ENCODE measurements around the gene RAB11FIP4.

The RAB11FIP4 gene

GRCh38 chr17:31418773-31419350 is 27.4 kb downstream of the RAB11FIP4 start:
- DNase-seq (ENCODE audit: low read depth, low spot score), result no peak
- TF ChIP-seq EZH2 (IDR thresholded peaks at IDR 0.05), result no peak
- TF ChIP-seq POLR2AphosphoS5 (IDR thresholded peaks at IDR 0.05; ENCODE audit: borderline replicate concordance, low read depth, low read length), result no peak
- no peak for TF ChIP-seq FOXP2 (optimal IDR thresholded peaks at IDR 0.05; ENCODE audit: control extremely low read depth, extremely low read length, insufficient read depth)
- Histone ChIP-seq H3K9ac (ENCODE audit: insufficient read length) (no peak overlapping the region), H3K27ac (no peak overlapping the region), H3K9me3 (ENCODE audit: low read depth, low read length) (no peaks in the 10 kb centered on the region), H3K36me3 (ENCODE audit: insufficient read depth, low read length) (no peaks in the 10 kb centered on the region), H3K4me3 (no peak overlapping the region)

GRCh38 chr17:31422443-31422842 is 31.0 kb downstream of the RAB11FIP4 start:
- Histone ChIP-seq H3K27ac (no peak overlapping the region), H3K9me3 (ENCODE audit: low read depth, low read length) (no peaks in the 10 kb centered on the region), H3K9ac (ENCODE audit: insufficient read length) (no peak overlapping the region), H3K36me3 (ENCODE audit: insufficient read depth, low read length) (no peaks in the 10 kb centered on the region), H3K4me3 (no peak overlapping the region)
- TF ChIP-seq EZH2 (IDR thresholded peaks at IDR 0.05) (no peak), FOXP2 (optimal IDR thresholded peaks at IDR 0.05; ENCODE audit: control extremely low read depth, extremely low read length, insufficient read depth) (no peak), POLR2AphosphoS5 (IDR thresholded peaks at IDR 0.05; ENCODE audit: borderline replicate concordance, low read depth, low read length) (no peak)
- DNase-seq (ENCODE audit: low read depth, low spot score), result no peak

GRCh38 chr17:31424944-31425281 is 33.4 kb downstream of the RAB11FIP4 start:
- H3K4me3 ChIP-seq, result no peak overlapping the region
- no peaks in the 10 kb centered on the region for H3K36me3 ChIP-seq (ENCODE audit: insufficient read depth, low read length)
- H3K27ac ChIP-seq, result no peak overlapping the region
- H3K9ac ChIP-seq (ENCODE audit: insufficient read length), result no peak overlapping the region
- TF ChIP-seq EZH2 (IDR thresholded peaks at IDR 0.05) (no peak), FOXP2 (optimal IDR thresholded peaks at IDR 0.05; ENCODE audit: control extremely low read depth, extremely low read length, insufficient read depth) (no peak), POLR2AphosphoS5 (IDR thresholded peaks at IDR 0.05; ENCODE audit: borderline replicate concordance, low read depth, low read length) (no peak)
- DNase-seq (ENCODE audit: low read depth, low spot score), result no peak
- H3K9me3 ChIP-seq (ENCODE audit: low read depth, low read length), result no peaks in the 10 kb centered on the region

- Histone ChIP-seq H3K36me3 (ENCODE audit: insufficient read depth, low read length) (no peaks in the 10 kb centered on the region), H3K9me3 (ENCODE audit: low read depth, low read length) (no peaks in the 10 kb centered on the region), H3K27ac (no peak overlapping the region), H3K9ac (ENCODE audit: insufficient read length) (no peak overlapping the region), H3K4me3 (no peak overlapping the region)
- no peak for DNase-seq (ENCODE audit: low read depth, low spot score)
- TF ChIP-seq POLR2AphosphoS5 (IDR thresholded peaks at IDR 0.05; ENCODE audit: borderline replicate concordance, low read depth, low read length) (no peak), EZH2 (IDR thresholded peaks at IDR 0.05) (no peak), FOXP2 (optimal IDR thresholded peaks at IDR 0.05; ENCODE audit: control extremely low read depth, extremely low read length, insufficient read depth) (no peak)
Observed at GRCh38 chr17:31425282-31426040, 34.0 kb downstream of the RAB11FIP4 start.

- no peak overlapping the region for H3K9ac ChIP-seq (ENCODE audit: insufficient read length)
- H3K27ac ChIP-seq, result no peak overlapping the region
Observed at GRCh38 chr17:31427684-31428083, 36.2 kb downstream of the RAB11FIP4 start.

GRCh38 chr17:31428111-31428510 is 36.6 kb downstream of the RAB11FIP4 start:
- no peak overlapping the region for H3K27ac ChIP-seq
- no peak overlapping the region for H3K9ac ChIP-seq (ENCODE audit: insufficient read length)
- no peaks in the 10 kb centered on the region for H3K9me3 ChIP-seq (ENCODE audit: low read depth, low read length)
- H3K4me3 ChIP-seq, result no peak overlapping the region
- H3K36me3 ChIP-seq (ENCODE audit: insufficient read depth, low read length), result no peaks in the 10 kb centered on the region
- no peak for TF ChIP-seq POLR2AphosphoS5 (IDR thresholded peaks at IDR 0.05; ENCODE audit: borderline replicate concordance, low read depth, low read length)
- no peak for TF ChIP-seq FOXP2 (optimal IDR thresholded peaks at IDR 0.05; ENCODE audit: control extremely low read depth, extremely low read length, insufficient read depth)
- no peak for TF ChIP-seq EZH2 (IDR thresholded peaks at IDR 0.05)
- DNase-seq (ENCODE audit: low read depth, low spot score), result no peak

More at GRCh38 chr17:31427684-31428083, 36.2 kb downstream of the RAB11FIP4 start:
- Histone ChIP-seq H3K4me3 (no peak overlapping the region), H3K9me3 (ENCODE audit: low read depth, low read length) (no peaks in the 10 kb centered on the region), H3K36me3 (ENCODE audit: insufficient read depth, low read length) (no peaks in the 10 kb centered on the region)
- TF ChIP-seq FOXP2 (optimal IDR thresholded peaks at IDR 0.05; ENCODE audit: control extremely low read depth, extremely low read length, insufficient read depth) (no peak), POLR2AphosphoS5 (IDR thresholded peaks at IDR 0.05; ENCODE audit: borderline replicate concordance, low read depth, low read length) (no peak), EZH2 (IDR thresholded peaks at IDR 0.05) (no peak)
- DNase-seq (ENCODE audit: low read depth, low spot score), result no peak

- H3K27ac ChIP-seq, result no peak overlapping the region
- no peaks in the 10 kb centered on the region for H3K9me3 ChIP-seq (ENCODE audit: low read depth, low read length)
- H3K36me3 ChIP-seq (ENCODE audit: insufficient read depth, low read length), result no peaks in the 10 kb centered on the region
- TF ChIP-seq EZH2 (IDR thresholded peaks at IDR 0.05), result no peak
- TF ChIP-seq FOXP2 (optimal IDR thresholded peaks at IDR 0.05; ENCODE audit: control extremely low read depth, extremely low read length, insufficient read depth), result no peak
- no peak for TF ChIP-seq POLR2AphosphoS5 (IDR thresholded peaks at IDR 0.05; ENCODE audit: borderline replicate concordance, low read depth, low read length)
- no peak for DNase-seq (ENCODE audit: low read depth, low spot score)
- H3K9ac ChIP-seq (ENCODE audit: insufficient read length), result no peak overlapping the region
- no peak overlapping the region for H3K4me3 ChIP-seq
Observed at GRCh38 chr17:31428512-31428911, 37.0 kb downstream of the RAB11FIP4 start.

GRCh38 chr17:31431098-31431851 is 39.8 kb downstream of the RAB11FIP4 start:
- Histone ChIP-seq H3K9me3 (ENCODE audit: low read depth, low read length) (no peaks in the 10 kb centered on the region), H3K27ac (no peak overlapping the region), H3K9ac (ENCODE audit: insufficient read length) (no peak overlapping the region), H3K4me3 (no peak overlapping the region), H3K36me3 (ENCODE audit: insufficient read depth, low read length) (no peaks in the 10 kb centered on the region)
- DNase-seq (ENCODE audit: low read depth, low spot score), result no peak
- no peak for TF ChIP-seq FOXP2 (optimal IDR thresholded peaks at IDR 0.05; ENCODE audit: control extremely low read depth, extremely low read length, insufficient read depth)
- no peak for TF ChIP-seq POLR2AphosphoS5 (IDR thresholded peaks at IDR 0.05; ENCODE audit: borderline replicate concordance, low read depth, low read length)
- no peak for TF ChIP-seq EZH2 (IDR thresholded peaks at IDR 0.05)

Measured in SK-N-MC (cell line).